ENCODE results near the gene ZFYVE28.

Gene ZFYVE28

GRCh38 chr4:2301225-2301642 lies 117.2 kb downstream of the ZFYVE28 start:
- DNase-seq: no peak

GRCh38 chr4:2300431-2301224 lies 117.8 kb downstream of the ZFYVE28 start:
- no peak for DNase-seq

- DNase-seq: no peak
These were observed 118.7 kb downstream of the ZFYVE28 start for GRCh38 chr4:2299794-2300193.

- no peak for DNase-seq
These were observed 119.9 kb downstream of the ZFYVE28 start for GRCh38 chr4:2298532-2298991.

GRCh38 chr4:2297606-2298531 lies 120.6 kb downstream of the ZFYVE28 start:
- DNase-seq: no peak

- DNase-seq: no peak
These were observed 121.5 kb downstream of the ZFYVE28 start for GRCh38 chr4:2296631-2297601.

GRCh38 chr4:2295900-2296442 lies 122.5 kb downstream of the ZFYVE28 start:
- no peak for DNase-seq

GRCh38 chr4:2295500-2295899 lies 122.9 kb downstream of the ZFYVE28 start:
- DNase-seq: no peak

- no peak for DNase-seq
These were observed 125.8 kb downstream of the ZFYVE28 start for GRCh38 chr4:2292646-2293108.

GRCh38 chr4:2291705-2292645 lies 126.5 kb downstream of the ZFYVE28 start:
- no peak for DNase-seq

- no peak for DNase-seq
These were observed 127.3 kb downstream of the ZFYVE28 start for GRCh38 chr4:2290974-2291704.

GRCh38 chr4:2290488-2290887 lies 128.0 kb downstream of the ZFYVE28 start:
- DNase-seq: no peak

GRCh38 chr4:2289955-2290333 lies 128.5 kb downstream of the ZFYVE28 start:
- DNase-seq: no peak

GRCh38 chr4:2289311-2289954 lies 129.0 kb downstream of the ZFYVE28 start:
- no peak for DNase-seq

- no peak for DNase-seq
These were observed 130.3 kb downstream of the ZFYVE28 start for GRCh38 chr4:2288051-2288541.

GRCh38 chr4:2287594-2287915 lies 130.9 kb downstream of the ZFYVE28 start:
- no peak for DNase-seq

- no peak for DNase-seq
These were observed 131.4 kb downstream of the ZFYVE28 start for GRCh38 chr4:2286904-2287593.

GRCh38 chr4:2285613-2286381 lies 132.6 kb downstream of the ZFYVE28 start:
- no peak for DNase-seq
